Glomerular visceral epithelial cell (primary cell): Measurements from ENCODE around the gene UBR2.
"Not testable (repeated sequence)": the region's sequence is repeated elsewhere in the genome, so short reads cannot be mapped to it uniquely, and the experiment has no call there.

Experiments used
- DNase-seq: peaks from one replicate; pipeline ENCODE4 v3.0.0-alpha.2; 2016; ENCODE audit errors: extremely low spot score

The UBR2 gene

GRCh38 chr6:42618105-42618504 is 54.3 kb downstream of the UBR2 start:
- no peak for DNase-seq

GRCh38 chr6:42618686-42619085 is 54.9 kb downstream of the UBR2 start:
- DNase-seq: no peak

GRCh38 chr6:42619963-42620362 is 56.1 kb downstream of the UBR2 start:
- DNase-seq: no peak

DNA sequence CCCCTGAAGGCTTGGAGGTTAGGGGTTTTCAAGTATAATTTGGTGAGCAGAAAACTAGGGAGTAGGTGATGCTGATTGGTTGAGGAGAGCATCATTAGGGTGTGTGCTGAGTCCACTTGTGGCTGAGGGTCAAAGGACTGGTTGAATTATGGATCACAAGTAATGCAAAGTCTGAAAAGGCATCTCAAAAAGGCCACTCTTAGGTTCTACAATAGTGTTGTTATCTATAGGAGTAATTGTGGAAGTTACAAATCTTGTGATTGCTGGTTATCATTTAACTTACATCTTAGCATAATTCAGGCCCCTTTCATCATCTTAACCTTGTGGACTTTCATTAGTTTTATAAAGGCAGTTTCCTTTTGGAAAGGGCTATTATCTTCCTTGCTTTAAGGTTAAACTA is 60.8 kb downstream of the UBR2 start:
- DNase-seq: no peak

DNA sequence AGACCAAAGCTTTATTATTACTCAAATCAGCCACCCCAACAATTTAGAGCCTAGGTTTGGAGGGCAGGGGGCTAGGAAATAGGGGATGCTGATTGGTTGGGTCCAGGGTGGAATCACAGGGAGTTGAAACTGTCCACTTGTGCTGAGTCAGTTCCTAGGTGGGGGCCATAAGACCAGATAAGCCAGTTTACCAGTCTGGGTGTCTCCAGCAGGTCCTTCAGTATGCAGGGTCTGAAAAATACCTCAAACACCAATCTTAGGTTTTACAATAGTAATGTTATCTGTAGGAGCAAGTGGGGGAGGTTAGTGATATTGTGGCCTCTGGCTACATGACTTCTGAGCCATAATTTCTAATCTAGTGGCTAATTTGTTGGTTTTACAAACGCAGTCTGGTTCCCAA is 63.2 kb downstream of the UBR2 start:
- no peak for DNase-seq

DNA sequence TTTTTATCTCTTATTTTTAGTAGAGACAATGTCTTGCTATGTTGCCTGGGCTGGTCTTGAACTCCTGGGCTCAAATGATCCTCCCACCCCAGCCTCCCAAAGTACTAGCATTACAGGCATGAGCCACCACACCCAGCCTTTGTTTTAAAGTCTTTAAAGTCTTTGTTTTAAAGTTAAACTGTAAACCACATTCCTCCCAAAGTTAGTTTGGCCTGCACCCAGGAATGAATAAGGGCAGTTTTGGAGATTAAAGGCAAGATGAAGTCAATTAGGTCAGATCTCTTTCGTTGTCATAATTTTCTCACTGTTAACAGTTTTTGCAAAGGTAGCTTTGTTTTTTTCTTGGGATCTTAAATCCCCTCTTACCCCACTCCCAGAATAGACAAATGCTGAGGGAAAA is 63.8 kb downstream of the UBR2 start:
- peak; percentile 2 for DNase-seq

DNA sequence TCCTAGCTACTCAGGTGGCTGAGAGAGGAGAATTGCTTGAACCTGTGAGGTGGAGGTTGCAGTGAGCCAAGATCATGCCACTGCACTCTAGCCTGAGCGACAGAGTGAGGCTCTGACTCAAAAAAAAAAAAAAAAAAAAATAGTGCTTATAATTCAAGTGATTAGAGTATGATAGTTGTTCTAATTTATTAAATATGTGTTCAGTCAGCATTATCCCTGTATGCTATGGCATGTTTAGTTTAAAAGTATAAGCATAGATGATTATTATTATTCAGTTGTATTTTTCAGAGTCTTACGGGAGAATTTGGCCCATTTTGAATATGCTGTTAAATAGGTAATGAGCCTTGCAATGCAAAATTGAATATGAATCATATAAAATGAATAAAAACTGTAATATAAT is 64.8 kb downstream of the UBR2 start:
- no peak for DNase-seq

DNA sequence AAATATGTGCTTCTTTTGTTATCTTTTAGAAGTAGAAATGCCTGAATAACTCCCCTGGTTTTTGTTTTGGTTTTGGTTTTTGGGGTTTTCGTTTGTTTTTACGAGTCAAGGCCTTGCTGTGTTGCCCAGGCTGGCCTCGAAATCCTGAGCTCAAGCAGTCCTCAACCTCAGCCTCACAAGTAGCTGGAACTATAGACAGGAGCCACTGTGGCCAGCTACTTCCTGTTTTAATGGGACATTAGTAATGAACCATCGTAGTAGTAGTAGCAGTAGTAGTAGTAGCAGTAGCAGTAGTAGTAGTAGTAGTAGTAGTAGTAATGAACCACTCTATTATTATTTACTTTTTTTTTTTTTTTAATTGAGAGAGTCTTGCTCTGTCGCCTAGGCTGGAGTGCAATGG is 66.0 kb downstream of the UBR2 start:
- no peak for DNase-seq

- no peak for DNase-seq
Observed at GRCh38 chr6:42637681-42638080, 73.9 kb downstream of the UBR2 start.

DNA sequence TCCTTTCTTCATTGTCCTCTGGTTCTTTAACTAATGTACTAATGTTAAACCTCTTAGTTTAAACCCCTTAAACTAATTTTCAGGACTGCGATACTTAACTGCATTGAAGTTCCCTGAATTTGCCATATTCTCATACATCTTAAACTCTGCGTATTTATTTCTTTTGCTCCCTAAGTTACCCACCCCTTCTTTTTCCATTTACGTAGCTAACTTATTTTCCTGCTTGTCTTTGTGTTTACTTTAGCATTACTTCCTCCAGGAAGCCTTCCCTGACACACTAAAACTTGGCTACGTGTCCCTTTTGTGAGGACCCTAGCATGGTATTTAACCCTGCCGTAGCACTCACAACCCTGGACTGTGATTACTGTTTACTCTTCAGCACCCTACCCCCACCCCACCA is 79.0 kb downstream of the UBR2 start:
- DNase-seq: no peak

DNA sequence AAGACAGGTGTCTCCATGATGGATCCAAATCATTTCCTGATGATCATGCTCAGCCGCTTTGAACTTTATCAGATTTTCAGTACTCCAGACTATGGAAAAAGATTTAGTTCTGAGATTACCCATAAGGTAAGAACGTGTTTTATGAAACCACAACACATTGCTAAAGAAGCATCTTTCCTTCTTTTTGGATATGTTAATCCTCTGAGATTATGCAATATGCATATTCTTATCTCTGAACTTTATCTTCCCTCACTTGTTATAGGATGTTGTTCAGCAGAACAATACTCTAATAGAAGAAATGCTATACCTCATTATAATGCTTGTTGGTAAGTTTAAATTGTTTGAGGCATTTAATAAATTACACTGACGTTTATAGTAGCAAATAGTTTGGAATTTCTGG is 80.4 kb downstream of the UBR2 start:
- DNase-seq: no peak

GRCh38 chr6:42652024-42652746 is 88.4 kb downstream of the UBR2 start:
- no peak for DNase-seq

DNA sequence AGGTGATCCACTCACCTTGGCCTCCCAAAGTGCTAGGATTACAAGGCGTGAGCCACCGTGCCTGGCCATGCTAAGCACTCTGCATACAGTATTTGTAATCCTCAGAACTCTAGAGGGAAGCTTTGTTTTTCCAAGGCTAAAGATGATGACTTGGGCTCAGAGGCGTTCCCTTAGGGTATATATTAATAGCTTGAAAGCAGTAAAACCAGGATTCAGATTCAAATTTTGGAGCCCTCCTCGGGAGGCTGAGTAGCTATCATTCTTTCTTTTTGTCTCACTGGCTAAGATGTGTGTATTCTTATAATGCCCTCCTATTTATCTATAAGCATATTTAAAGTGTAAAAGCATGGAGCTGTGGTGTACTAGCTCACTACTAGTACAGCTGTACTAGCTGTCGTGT is 90.0 kb downstream of the UBR2 start:
- DNase-seq: no peak

- DNase-seq: no peak
Observed at GRCh38 chr6:42659806-42660205, 96.0 kb downstream of the UBR2 start.

DNA sequence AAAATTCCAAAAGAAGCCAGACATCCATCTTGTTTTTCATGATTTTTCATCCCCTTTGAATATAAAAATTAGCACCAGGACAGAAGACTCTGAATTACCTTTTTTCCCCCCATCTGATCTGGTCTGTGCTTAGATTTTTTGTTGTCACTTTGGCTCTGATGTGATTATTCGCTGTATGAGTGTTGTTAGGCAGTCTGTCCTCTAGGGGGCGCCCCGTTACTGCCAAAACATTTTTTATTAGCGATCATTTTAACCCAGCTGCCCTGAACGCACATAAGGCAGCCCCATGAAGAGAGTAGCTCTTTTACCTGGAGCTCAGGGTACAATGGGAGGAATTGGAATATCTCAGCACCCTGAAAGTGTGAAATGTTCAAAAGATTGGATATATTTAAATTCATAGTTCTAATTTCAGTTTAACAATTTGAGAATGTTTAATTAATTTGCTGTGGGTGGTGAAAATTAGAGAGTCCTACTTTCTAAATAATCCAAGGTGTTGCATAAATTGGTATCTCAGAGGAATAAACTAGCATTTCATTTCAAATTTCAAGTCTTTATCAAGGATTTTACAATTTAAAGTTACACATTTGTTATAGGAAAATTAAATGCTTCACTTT is 97.8 kb downstream of the UBR2 start:
- DNase-seq: peak; percentile 79

DNA sequence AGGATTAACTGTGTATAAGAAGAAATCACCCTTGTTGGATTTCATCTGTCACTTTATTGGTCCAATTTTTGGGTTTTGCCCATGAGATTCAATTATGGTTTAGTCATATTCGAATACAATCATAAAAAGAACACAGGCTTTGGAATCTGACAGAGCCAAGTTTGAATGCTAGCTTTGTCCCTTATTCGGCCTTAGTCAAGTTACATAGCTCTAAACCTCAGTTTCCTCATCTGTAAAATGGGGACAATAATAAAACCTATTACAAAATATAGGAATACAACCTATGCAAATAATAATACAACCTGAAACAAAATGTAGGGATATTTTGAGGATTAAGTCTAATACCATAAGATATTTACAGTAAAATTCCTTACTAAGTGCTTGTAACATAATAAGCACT is 100.9 kb downstream of the UBR2 start:
- DNase-seq: no peak

- DNase-seq: not testable (repeated sequence)
Observed at GRCh38 chr6:42674368-42674767, 110.5 kb downstream of the UBR2 start.

DNA sequence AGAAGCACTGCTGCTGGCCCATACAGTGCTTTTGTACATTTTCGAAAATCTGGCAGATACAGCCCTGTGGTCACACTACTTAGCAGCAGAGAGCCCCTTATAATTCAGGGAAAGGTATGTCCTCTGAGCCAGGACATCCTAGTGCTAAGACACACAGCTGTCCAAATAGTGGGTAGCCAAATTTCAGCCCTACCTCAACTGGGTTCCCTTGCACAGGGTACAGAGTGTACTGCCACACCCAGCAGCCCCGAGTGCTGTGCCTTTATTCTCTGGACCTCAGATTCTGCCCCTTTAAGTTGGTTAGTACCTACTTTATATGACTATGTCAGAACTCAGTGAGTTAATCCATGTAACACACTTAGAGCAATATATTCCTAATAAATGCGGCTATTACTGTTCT is 111.0 kb downstream of the UBR2 start:
- no peak for DNase-seq

DNA sequence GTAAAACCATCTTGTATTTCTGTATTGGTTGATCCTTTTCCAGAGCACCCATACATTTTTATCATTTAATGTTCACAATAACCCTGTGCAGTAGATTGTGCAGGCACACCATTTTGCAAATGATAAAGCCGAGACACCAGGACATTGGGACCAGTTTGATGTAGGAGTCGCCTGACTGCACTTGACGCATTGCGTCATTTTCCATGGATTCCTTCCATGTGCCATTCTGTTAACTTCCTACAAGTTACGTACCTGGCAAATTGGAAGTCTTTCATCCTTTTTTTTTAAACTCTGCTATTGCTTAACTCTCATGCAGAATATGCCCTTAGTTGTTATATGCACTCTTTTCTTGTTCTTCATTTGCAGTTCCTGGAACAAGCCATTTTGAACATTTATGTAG is 115.5 kb downstream of the UBR2 start:
- DNase-seq: no peak

- DNase-seq: no peak
Observed at GRCh38 chr6:42688281-42688680, 124.5 kb downstream of the UBR2 start.

GRCh38 chr6:42689371-42689770 is 125.5 kb downstream of the UBR2 start:
- peak; percentile 24 for DNase-seq

GRCh38 chr6:42690151-42690702 is 126.4 kb downstream of the UBR2 start:
- DNase-seq: no peak

DNA sequence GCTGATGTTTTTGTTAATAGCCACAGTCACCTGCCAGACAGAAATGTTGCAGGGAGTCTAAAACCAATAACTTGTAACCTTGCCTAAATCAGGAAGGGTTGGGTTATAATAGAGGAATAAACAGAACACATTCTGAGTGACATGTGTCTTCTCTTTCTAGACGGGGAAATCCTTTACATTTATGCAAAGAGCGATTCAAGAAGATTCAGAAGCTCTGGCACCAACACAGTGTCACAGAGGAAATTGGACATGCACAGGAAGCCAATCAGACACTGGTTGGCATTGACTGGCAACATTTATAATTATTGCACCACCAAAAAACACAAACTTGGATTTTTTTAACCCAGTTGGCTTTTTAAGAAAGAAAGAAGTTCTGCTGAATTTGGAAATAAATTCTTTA is 127.0 kb downstream of the UBR2 start:
- no peak for DNase-seq
